HepG2 (cell line): ENCODE data around the gene CD28. TPM values are rescaled to one million over a fixed set of nuclear protein-coding genes. Genes with fewer than 3 reads are reported as not detected.
A peak's percentile ranks its signal among the peaks of the same experiment; 100 is the strongest.

Source experiments
- ATAC-seq: fragments of 200-7000 bp; cut with Tn5 transposase; 3 replicates; pipeline ENCODE4 v1.9.1; 2020; ENCODE audit warnings: mild to moderate bottlenecking, moderate library complexity
- Bru-seq: library from RNA; stranded (reverse); fragments of 400-500 nt; gene quantifications from one replicate; lab custom pipeline; 2021; lab: Mats Ljungman, UMichigan
- BruChase-seq, 2 experiments: library from RNA; stranded (reverse); fragments of 400-500 nt; gene quantifications; one replicate each; lab custom pipeline; 2021; lab: Mats Ljungman, UMichigan
- BruUV-seq: library from RNA; stranded (reverse); fragments of 400-500 nt; replicated peaks from 2 replicates; lab custom pipeline; 2021; lab: Mats Ljungman, UMichigan
- CTCF ChIA-PET: fragments of 300-600 bp; formaldehyde crosslinking; extraction: SDS; loops from one replicate; lab custom pipeline; 2021; ENCODE audit warnings: low total read pairs, inconsistent platforms, low intra/inter-chr PET ratio; lab: Yijun Ruan, JAX
- POLR2A ChIA-PET: fragments of 350-600 bp; sonication (Branson Sonifier 250); formaldehyde crosslinking; loops from one replicate; lab custom pipeline; 2020; ENCODE audit warnings: antibody characterized with exemption, inconsistent platforms; lab: Yijun Ruan, JAX
- DNase-seq: peaks from one replicate; pipeline ENCODE4 v3.0.0-alpha.2; 2015; ENCODE audit warnings: low spot score
- FAIRE-seq: peaks from 3 replicates; lab custom pipeline; 2011; peaks lifted over from hg19 to GRCh38; lab: Jason Lieb, UNC
- H2AFZ ChIP-seq: one replicate; pipeline ENCODE4 v1.6.1; 2011; ENCODE audit warnings: low read length, inconsistent platforms
- H3K27ac ChIP-seq: fragments of 300-600 bp; 3 replicates; pipeline ENCODE4 v1.8.0; 2011; ENCODE audit warnings: mixed run types, mild to moderate bottlenecking, mixed read lengths, low read length, inconsistent platforms; ENCODE audit not compliant: insufficient read depth; ENCODE audit errors: extremely low read length
- H3K27me3 ChIP-seq, 2 experiments: fragments of 200-600 bp in 1 of 2; 2 replicates in 1 of 2; 3 replicates in 1 of 2; pipeline versions ENCODE4 v1.6.0 to v1.8.0; 2011; ENCODE audit warnings: low read length in 2 of 2, mild to moderate bottlenecking in 2 of 2, moderate library complexity in 2 of 2, inconsistent platforms in 1 of 2; ENCODE audit not compliant: insufficient read depth in 2 of 2, control insufficient read depth in 1 of 2
- H3K36me3 ChIP-seq, 2 experiments: fragments of 200-600 bp in 1 of 2; replicated peaks in 1 of 2; 2 replicates in 1 of 2; 3 replicates in 1 of 2; pipeline versions ENCODE4 v1.5.1 to v1.8.0; 2011; ENCODE audit warnings: low read length in 2 of 2, inconsistent platforms in 1 of 2; ENCODE audit not compliant: insufficient read depth in 2 of 2, control insufficient read depth in 1 of 2
- H3K4me1 ChIP-seq: 2 replicates; pipeline ENCODE4 v1.5.1; 2012; ENCODE audit warnings: low read length, inconsistent platforms; ENCODE audit not compliant: insufficient read depth
- H3K4me2 ChIP-seq: 2 replicates; pipeline ENCODE4 v1.6.0; 2011; ENCODE audit warnings: low read depth, low read length, inconsistent platforms
- H3K4me3 ChIP-seq, 3 experiments: fragments of 200-600 bp in 1 of 3; sonication (generic), shearing (Covaris generic) in 1 of 3; replicated peaks in 1 of 3; 2 replicates each; pipeline ENCODE4 v1.5.1; 2011 to 2016; ENCODE audit warnings: low read length in 3 of 3, inconsistent platforms in 2 of 3, low read depth in 2 of 3, mild to moderate bottlenecking in 2 of 3, control low read depth in 1 of 3, mixed read lengths in 1 of 3; ENCODE audit not compliant: insufficient read depth in 1 of 3
- H3K79me2 ChIP-seq: one replicate; pipeline ENCODE4 v1.6.1; 2011; ENCODE audit warnings: low read length, inconsistent platforms; ENCODE audit not compliant: insufficient read depth
- H3K9ac ChIP-seq: 2 replicates; pipeline ENCODE4 v1.6.0; 2011; ENCODE audit warnings: mild to moderate bottlenecking, low read depth, low read length, inconsistent platforms; ENCODE audit not compliant: insufficient read depth
- H3K9me3 ChIP-seq: 2 replicates; pipeline ENCODE4 v1.5.1; 2012; ENCODE audit warnings: mild to moderate bottlenecking, low read length
- H4K20me1 ChIP-seq: 2 replicates; pipeline ENCODE4 v1.6.0; 2011; ENCODE audit warnings: inconsistent platforms, mild to moderate bottlenecking, low read length, moderate library complexity; ENCODE audit not compliant: insufficient read depth
- CAMTA2 ChIP-seq: sonication (generic); formaldehyde crosslinking; IDR thresholded peaks from 2 replicates; pipeline ENCODE4 v1.4.0; 2020; ENCODE audit warnings: mild to moderate bottlenecking, missing genetic modification reagents, borderline replicate concordance
- NFYC ChIP-seq: IDR thresholded peaks from 2 replicates; pipeline ENCODE4 v1.6.1; 2016; ENCODE audit warnings: missing genetic modification reagents, missing compliant biosample characterization
- RBAK ChIP-seq: sonication (generic); formaldehyde crosslinking; IDR thresholded peaks from 2 replicates; pipeline ENCODE4 v1.5.1; 2020; ENCODE audit warnings: mild to moderate bottlenecking, missing genetic modification reagents
- SATB2 ChIP-seq: sonication (generic); formaldehyde crosslinking; IDR thresholded peaks from 2 replicates; pipeline ENCODE4 v1.5.0; 2020; ENCODE audit warnings: missing genetic modification reagents
- SCMH1 ChIP-seq: sonication (generic); formaldehyde crosslinking; IDR thresholded peaks from 2 replicates; pipeline ENCODE4 v1.9.0; 2021; ENCODE audit warnings: missing genetic modification reagents, mild to moderate bottlenecking, borderline replicate concordance
- THYN1 ChIP-seq: sonication (generic); formaldehyde crosslinking; IDR thresholded peaks from 2 replicates; pipeline ENCODE4 v1.8.1; 2023; ENCODE audit warnings: low read depth, mild to moderate bottlenecking, moderate library complexity, missing genetic modification reagents, borderline replicate concordance
- ZBTB1 ChIP-seq: sonication (generic); formaldehyde crosslinking; IDR thresholded peaks from 2 replicates; pipeline ENCODE4 v1.4.0; 2020; ENCODE audit warnings: missing genetic modification reagents, borderline replicate concordance
- ZNF138 ChIP-seq: sonication (generic); formaldehyde crosslinking; IDR thresholded peaks from 2 replicates; pipeline ENCODE4 v1.5.0; 2020; ENCODE audit warnings: mild to moderate bottlenecking, low read depth, missing genetic modification reagents
- ZNF180 ChIP-seq: sonication (generic); formaldehyde crosslinking; IDR thresholded peaks from 2 replicates; pipeline ENCODE4 v1.4.0; 2020; ENCODE audit warnings: low read depth, missing genetic modification reagents, borderline replicate concordance
- ZNF263 ChIP-seq: sonication (generic); formaldehyde crosslinking; IDR thresholded peaks from 2 replicates; pipeline ENCODE4 v1.4.0; 2020; ENCODE audit warnings: missing genetic modification reagents
- ZNF44 ChIP-seq: sonication (generic); formaldehyde crosslinking; IDR thresholded peaks from 2 replicates; pipeline ENCODE4 v1.5.1; 2020; ENCODE audit warnings: mild to moderate bottlenecking, missing genetic modification reagents
- ZNF598 ChIP-seq: sonication (generic); formaldehyde crosslinking; IDR thresholded peaks from 2 replicates; pipeline ENCODE4 v1.5.1; 2020; ENCODE audit warnings: mild to moderate bottlenecking, missing genetic modification reagents, borderline replicate concordance
- ZNF709 ChIP-seq: sonication (generic); formaldehyde crosslinking; IDR thresholded peaks from 2 replicates; pipeline ENCODE4 v1.5.0; 2020; ENCODE audit warnings: mild to moderate bottlenecking, missing genetic modification reagents
- ZZZ3 ChIP-seq: sonication (generic); formaldehyde crosslinking; IDR thresholded peaks from 2 replicates; pipeline ENCODE4 v1.4.0; 2020; ENCODE audit warnings: missing genetic modification reagents, mild to moderate bottlenecking, borderline replicate concordance
- WGBS: methylation state at CpG from one replicate; pipeline ENCODE4 v1.1.6; 2017; ENCODE audit warnings: low lambda C conversion rate; 5-methylcytosine and 5-hydroxymethylcytosine counted together
- in situ Hi-C: cut with HindIII; loops from 2 replicates; pipeline ENCODE4 v1.10.0; 2017; ENCODE audit warnings: low pct_unique_long_range_greater_than_20kb; ENCODE audit not compliant: extremely low pct_ligation_motif_present
- intact Hi-C: fragments of 100-400 bp; cut with micrococcal nuclease; formaldehyde crosslinking; loops from one replicate; pipeline ENCODE4 v1.10.0; 2022; ENCODE audit not compliant: unreplicated experiment
- long read RNA-seq, 2 experiments: library from RNA in 1 of 2; library from polyadenylated mRNA in 1 of 2; stranded (forward) in 1 of 2; unstranded in 1 of 2; transcript quantifications; one replicate each; pipeline ENCODE4 v2.0.0, GENCODE V29; 2019 to 2022
- polyA minus RNA-seq, 3 experiments: library from RNA; depleted of rRNA, polyadenylated mRNA; stranded (reverse); fragments of >200 nt; gene quantifications; 2 replicates each; pipeline ENCODE4 v1.2.3, GENCODE V29; 2011; ENCODE audit warnings: low replicate concordance in 1 of 3
- polyA plus RNA-seq, 8 experiments: library from polyadenylated mRNA; depleted of rRNA in 3 of 8; stranded (reverse) in 7 of 8; unstranded in 1 of 8; fragments of >200 nt; fragmentation: Illumina TruSeq in 4 of 8; extraction: Trizol in 4 of 8; gene quantifications; 2 replicates each; pipeline versions ENCODE4 v1.2.1 to v1.2.3, GENCODE V29; 2011 to 2016; ENCODE audit warnings: low read depth in 4 of 8, missing spikeins in 1 of 8, mixed read lengths in 1 of 8; ENCODE audit not compliant: insufficient read depth in 1 of 8
- total RNA-seq, 5 experiments: library from RNA; depleted of rRNA; stranded (reverse); fragments of >200 nt; fragmentation: Illumina TruSeq; extraction: Trizol; gene quantifications; 2 replicates each; pipeline ENCODE4 v1.2.3, GENCODE V29; 2016; ENCODE audit warnings: low read depth in 1 of 5
- TF ChIP-seq, protein P1 (sequence below): sonication (generic); formaldehyde crosslinking; IDR thresholded peaks from 2 replicates; pipeline ENCODE4 v1.4.0; 2020; ENCODE audit warnings: mild to moderate bottlenecking, low read depth, missing genetic modification reagents
- TF ChIP-seq, protein P2 (sequence below): sonication (generic); formaldehyde crosslinking; IDR thresholded peaks from 2 replicates; pipeline ENCODE4 v1.4.0; 2020; ENCODE audit warnings: mild to moderate bottlenecking, missing genetic modification reagents

CD28 gene
- total RNA-seq (2016; rRNA removed; fragmentation: Illumina TruSeq; extraction: Trizol) (not detected in 2 replicates), polyA plus RNA-seq (2011; rRNA removed) (not detected in 2 replicates), polyA minus RNA-seq (2011; rRNA and poly(A)+ RNA removed; ENCODE audit: low replicate concordance) (not detected in 2 replicates), Bru-seq, nascent RNA (percentile 11 among the genes with signal in this experiment), BruChase-seq, experiment 1, labeled RNA remaining after a 6-hour chase (percentile 16 among the genes with signal in this experiment), BruChase-seq, experiment 2, labeled RNA remaining after a 2-hour chase (percentile 15 among the genes with signal in this experiment)
- not detected in 2 replicates for total RNA-seq (2016; cell fraction: cytosol; rRNA removed; fragmentation: Illumina TruSeq; extraction: Trizol; ENCODE audit: low read depth)
- not detected in 2 replicates for total RNA-seq (2016; cell fraction: insoluble cytoplasmic fraction; rRNA removed; fragmentation: Illumina TruSeq; extraction: Trizol)
- total RNA-seq (2016; cell fraction: membrane; rRNA removed; fragmentation: Illumina TruSeq; extraction: Trizol): 0.03 TPM in 1 of 2 replicates, not detected in the other
- total RNA-seq (2016; cell fraction: nucleus; rRNA removed; fragmentation: Illumina TruSeq; extraction: Trizol): not detected in 2 replicates
- 0.03 TPM in 2 replicates for polyA plus RNA-seq (2011; cell fraction: cytosol; rRNA removed)
- not detected in 2 replicates for polyA plus RNA-seq (2011; cell fraction: nucleus; rRNA removed)
- not detected in 2 replicates for polyA plus RNA-seq (2012)
- not detected in 2 replicates for polyA plus RNA-seq (2016; cell fraction: cytosol; fragmentation: Illumina TruSeq; extraction: Trizol; ENCODE audit: low read depth)
- not detected in 2 replicates for polyA plus RNA-seq (2016; cell fraction: insoluble cytoplasmic fraction; fragmentation: Illumina TruSeq; extraction: Trizol; ENCODE audit: low read depth)
- not detected in 2 replicates for polyA plus RNA-seq (2016; cell fraction: membrane; fragmentation: Illumina TruSeq; extraction: Trizol; ENCODE audit: low read depth)
- polyA plus RNA-seq (2016; cell fraction: nucleus; fragmentation: Illumina TruSeq; extraction: Trizol; ENCODE audit: insufficient read depth, low read depth): not detected in 2 replicates
- polyA minus RNA-seq (2011; cell fraction: cytosol; rRNA and poly(A)+ RNA removed): not detected in 2 replicates
- not detected in 2 replicates for polyA minus RNA-seq (2011; cell fraction: nucleus; rRNA and poly(A)+ RNA removed)
- long read RNA-seq, experiment 1: 0 reads
- long read RNA-seq, experiment 2: 0 reads

DNA sequence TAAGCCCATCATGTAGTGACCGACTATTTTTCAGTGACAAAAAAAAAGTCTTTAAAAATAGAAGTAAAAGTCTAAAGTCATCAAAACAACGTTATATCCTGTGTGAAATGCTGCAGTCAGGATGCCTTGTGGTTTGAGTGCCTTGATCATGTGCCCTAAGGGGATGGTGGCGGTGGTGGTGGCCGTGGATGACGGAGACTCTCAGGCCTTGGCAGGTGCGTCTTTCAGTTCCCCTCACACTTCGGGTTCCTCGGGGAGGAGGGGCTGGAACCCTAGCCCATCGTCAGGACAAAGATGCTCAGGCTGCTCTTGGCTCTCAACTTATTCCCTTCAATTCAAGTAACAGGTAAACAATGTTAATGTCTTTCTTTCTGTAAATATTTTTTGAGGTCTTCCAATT is at the start of gene CD28:
TSS of gene CD28 (plus strand) at position 237 of the 400 bp plus-strand sequence. CDS start at position 295, 58 bp downstream.
- in situ Hi-C loops (no loop called here), intact Hi-C loops (no loop called here)
- H3K27me3 ChIP-seq: no peaks in the 10 kb centered on the region
- H3K36me3 ChIP-seq: no peaks in the 10 kb centered on the region
- CTCF ChIA-PET: no interaction called here
- no peak for TF ChIP-seq ZZZ3 (CRISPR knock-in tag)
- no peak for TF ChIP-seq ZBTB1 (CRISPR knock-in tag)
- no peak for TF ChIP-seq THYN1 (CRISPR knock-in tag)
- TF ChIP-seq ZNF180 (CRISPR knock-in tag): no peak
- TF ChIP-seq RBAK (CRISPR knock-in tag): no peak
- TF ChIP-seq ZNF598 (CRISPR knock-in tag): no peak
- TF ChIP-seq ZNF709: no peak
- TF ChIP-seq, protein P1, sequence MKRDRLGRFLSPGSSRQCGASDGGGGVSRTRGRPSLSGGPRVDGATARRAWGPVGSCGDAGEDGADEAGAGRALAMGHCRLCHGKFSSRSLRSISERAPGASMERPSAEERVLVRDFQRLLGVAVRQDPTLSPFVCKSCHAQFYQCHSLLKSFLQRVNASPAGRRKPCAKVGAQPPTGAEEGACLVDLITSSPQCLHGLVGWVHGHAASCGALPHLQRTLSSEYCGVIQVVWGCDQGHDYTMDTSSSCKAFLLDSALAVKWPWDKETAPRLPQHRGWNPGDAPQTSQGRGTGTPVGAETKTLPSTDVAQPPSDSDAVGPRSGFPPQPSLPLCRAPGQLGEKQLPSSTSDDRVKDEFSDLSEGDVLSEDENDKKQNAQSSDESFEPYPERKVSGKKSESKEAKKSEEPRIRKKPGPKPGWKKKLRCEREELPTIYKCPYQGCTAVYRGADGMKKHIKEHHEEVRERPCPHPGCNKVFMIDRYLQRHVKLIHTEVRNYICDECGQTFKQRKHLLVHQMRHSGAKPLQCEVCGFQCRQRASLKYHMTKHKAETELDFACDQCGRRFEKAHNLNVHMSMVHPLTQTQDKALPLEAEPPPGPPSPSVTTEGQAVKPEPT (CRISPR knock-in tag): no peak
- TF ChIP-seq ZNF263 (CRISPR knock-in tag): no peak
- TF ChIP-seq NFYC (CRISPR knock-in tag): no peak
- no peak for TF ChIP-seq ZNF138
- no peak for TF ChIP-seq SCMH1
- TF ChIP-seq, protein P2, sequence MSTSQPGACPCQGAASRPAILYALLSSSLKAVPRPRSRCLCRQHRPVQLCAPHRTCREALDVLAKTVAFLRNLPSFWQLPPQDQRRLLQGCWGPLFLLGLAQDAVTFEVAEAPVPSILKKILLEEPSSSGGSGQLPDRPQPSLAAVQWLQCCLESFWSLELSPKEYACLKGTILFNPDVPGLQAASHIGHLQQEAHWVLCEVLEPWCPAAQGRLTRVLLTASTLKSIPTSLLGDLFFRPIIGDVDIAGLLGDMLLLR (CRISPR knock-in tag): no peak
- no peak for TF ChIP-seq SATB2 (CRISPR knock-in tag)
- no peak for TF ChIP-seq CAMTA2 (CRISPR knock-in tag)
- TF ChIP-seq ZNF44 (CRISPR knock-in tag): no peak
- 80% methylated on average over 9 of the region's 9 CpGs for WGBS
- DNase-seq (no peak), ATAC-seq (no peak), FAIRE-seq (no peak)
- POLR2A ChIA-PET: no interaction called here
- no peak within 1 kb of the TSS for H3K9ac ChIP-seq
- H3K27ac ChIP-seq: no peak within 1 kb of the TSS
- peaks cover 43% of the 10 kb centered on the region for H3K4me1 ChIP-seq
- no peaks in the 10 kb centered on the region for H4K20me1 ChIP-seq
- no peak within 1 kb of the TSS for H3K4me3 ChIP-seq
- no peaks in the 10 kb centered on the region for H3K9me3 ChIP-seq
- H3K4me2 ChIP-seq: no peak within 1 kb of the TSS
- no peaks in the 10 kb centered on the region for H3K79me2 ChIP-seq
- no TSS peak for BruUV-seq
- no peak within 1 kb of the TSS for H2AFZ ChIP-seq
